ENCODE measurements around the gene PEX6.

DNA sequence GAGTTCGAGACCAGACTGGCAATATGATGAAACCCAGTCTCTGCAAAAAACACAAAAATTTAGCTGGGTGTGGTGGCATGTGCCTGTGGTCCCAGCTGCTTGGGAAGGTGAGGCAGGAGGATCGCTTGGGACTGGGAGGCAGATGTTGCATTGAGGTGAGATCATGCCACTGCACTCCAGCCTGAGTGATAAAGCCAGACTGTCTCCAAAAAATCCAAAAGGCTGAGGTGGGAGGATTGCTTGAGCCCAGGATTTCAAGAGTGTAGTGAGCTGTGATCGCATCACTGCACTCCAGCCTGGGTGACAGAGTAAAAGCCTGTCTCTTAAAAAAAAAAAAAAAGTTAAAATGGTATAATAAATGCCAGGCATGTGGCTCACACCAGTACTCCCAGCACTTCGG, 64.4 kb downstream of the PEX6 start:
- TF ChIP-seq ARNTL (CRISPR knock-in tag; IDR thresholded peaks at IDR 0.05; ENCODE audit: borderline replicate concordance, low read depth): no peak
- TF ChIP-seq, protein P1, sequence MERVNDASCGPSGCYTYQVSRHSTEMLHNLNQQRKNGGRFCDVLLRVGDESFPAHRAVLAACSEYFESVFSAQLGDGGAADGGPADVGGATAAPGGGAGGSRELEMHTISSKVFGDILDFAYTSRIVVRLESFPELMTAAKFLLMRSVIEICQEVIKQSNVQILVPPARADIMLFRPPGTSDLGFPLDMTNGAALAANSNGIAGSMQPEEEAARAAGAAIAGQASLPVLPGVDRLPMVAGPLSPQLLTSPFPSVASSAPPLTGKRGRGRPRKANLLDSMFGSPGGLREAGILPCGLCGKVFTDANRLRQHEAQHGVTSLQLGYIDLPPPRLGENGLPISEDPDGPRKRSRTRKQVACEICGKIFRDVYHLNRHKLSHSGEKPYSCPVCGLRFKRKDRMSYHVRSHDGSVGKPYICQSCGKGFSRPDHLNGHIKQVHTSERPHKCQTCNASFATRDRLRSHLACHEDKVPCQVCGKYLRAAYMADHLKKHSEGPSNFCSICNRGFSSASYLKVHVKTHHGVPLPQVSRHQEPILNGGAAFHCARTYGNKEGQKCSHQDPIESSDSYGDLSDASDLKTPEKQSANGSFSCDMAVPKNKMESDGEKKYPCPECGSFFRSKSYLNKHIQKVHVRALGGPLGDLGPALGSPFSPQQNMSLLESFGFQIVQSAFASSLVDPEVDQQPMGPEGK (CRISPR knock-in tag; IDR thresholded peaks at IDR 0.05; ENCODE audit: borderline replicate concordance): no peak
- TF ChIP-seq ESRRG (CRISPR knock-in tag; IDR thresholded peaks at IDR 0.05): no peak
- TF ChIP-seq, protein P2, sequence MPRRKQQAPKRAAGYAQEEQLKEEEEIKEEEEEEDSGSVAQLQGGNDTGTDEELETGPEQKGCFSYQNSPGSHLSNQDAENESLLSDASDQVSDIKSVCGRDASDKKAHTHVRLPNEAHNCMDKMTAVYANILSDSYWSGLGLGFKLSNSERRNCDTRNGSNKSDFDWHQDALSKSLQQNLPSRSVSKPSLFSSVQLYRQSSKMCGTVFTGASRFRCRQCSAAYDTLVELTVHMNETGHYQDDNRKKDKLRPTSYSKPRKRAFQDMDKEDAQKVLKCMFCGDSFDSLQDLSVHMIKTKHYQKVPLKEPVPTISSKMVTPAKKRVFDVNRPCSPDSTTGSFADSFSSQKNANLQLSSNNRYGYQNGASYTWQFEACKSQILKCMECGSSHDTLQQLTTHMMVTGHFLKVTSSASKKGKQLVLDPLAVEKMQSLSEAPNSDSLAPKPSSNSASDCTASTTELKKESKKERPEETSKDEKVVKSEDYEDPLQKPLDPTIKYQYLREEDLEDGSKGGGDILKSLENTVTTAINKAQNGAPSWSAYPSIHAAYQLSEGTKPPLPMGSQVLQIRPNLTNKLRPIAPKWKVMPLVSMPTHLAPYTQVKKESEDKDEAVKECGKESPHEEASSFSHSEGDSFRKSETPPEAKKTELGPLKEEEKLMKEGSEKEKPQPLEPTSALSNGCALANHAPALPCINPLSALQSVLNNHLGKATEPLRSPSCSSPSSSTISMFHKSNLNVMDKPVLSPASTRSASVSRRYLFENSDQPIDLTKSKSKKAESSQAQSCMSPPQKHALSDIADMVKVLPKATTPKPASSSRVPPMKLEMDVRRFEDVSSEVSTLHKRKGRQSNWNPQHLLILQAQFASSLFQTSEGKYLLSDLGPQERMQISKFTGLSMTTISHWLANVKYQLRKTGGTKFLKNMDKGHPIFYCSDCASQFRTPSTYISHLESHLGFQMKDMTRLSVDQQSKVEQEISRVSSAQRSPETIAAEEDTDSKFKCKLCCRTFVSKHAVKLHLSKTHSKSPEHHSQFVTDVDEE (CRISPR knock-in tag; IDR thresholded peaks at IDR 0.05): no peak
- TF ChIP-seq ZFP30 (CRISPR knock-in tag; IDR thresholded peaks at IDR 0.05): no peak
- TF ChIP-seq, protein P3, sequence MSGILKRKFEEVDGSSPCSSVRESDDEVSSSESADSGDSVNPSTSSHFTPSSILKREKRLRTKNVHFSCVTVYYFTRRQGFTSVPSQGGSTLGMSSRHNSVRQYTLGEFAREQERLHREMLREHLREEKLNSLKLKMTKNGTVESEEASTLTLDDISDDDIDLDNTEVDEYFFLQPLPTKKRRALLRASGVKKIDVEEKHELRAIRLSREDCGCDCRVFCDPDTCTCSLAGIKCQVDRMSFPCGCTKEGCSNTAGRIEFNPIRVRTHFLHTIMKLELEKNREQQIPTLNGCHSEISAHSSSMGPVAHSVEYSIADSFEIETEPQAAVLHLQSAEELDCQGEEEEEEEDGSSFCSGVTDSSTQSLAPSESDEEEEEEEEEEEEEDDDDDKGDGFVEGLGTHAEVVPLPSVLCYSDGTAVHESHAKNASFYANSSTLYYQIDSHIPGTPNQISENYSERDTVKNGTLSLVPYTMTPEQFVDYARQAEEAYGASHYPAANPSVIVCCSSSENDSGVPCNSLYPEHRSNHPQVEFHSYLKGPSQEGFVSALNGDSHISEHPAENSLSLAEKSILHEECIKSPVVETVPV (CRISPR knock-in tag; IDR thresholded peaks at IDR 0.05): no peak
- no peak for TF ChIP-seq RARB (CRISPR knock-in tag; IDR thresholded peaks at IDR 0.05)
- TF ChIP-seq PPARA (CRISPR knock-in tag; IDR thresholded peaks at IDR 0.05; ENCODE audit: borderline replicate concordance): no peak
